NCI-H69 (cell line): ENCODE measurements around the gene NKX3-2.

ENCODE experiments used
- DNase-seq: peaks from one replicate; lab custom pipeline; 2025; lab: John Stamatoyannopoulos, UW

NKX3-2 gene

GRCh38 chr4:13545394-13545808 lies 1.1 kb upstream of the NKX3-2 start:
- DNase-seq, result no peak

- DNase-seq, result peak; percentile 91
These were observed 492 bp upstream of the NKX3-2 start for GRCh38 chr4:13544606-13545393.

GRCh38 chr4:13543032-13543838 lies 1.1 kb downstream of the NKX3-2 start:
- DNase-seq, result no peak

- no peak for DNase-seq
These were observed 1.7 kb downstream of the NKX3-2 start for GRCh38 chr4:13542577-13543031.

- no peak for DNase-seq
These were observed 2.4 kb downstream of the NKX3-2 start for GRCh38 chr4:13541720-13542576.

- DNase-seq, result no peak
These were observed 3.1 kb downstream of the NKX3-2 start for GRCh38 chr4:13541176-13541604.

- no peak for DNase-seq
These were observed 3.7 kb downstream of the NKX3-2 start for GRCh38 chr4:13540446-13541175.

- no peak for DNase-seq
These were observed 4.5 kb downstream of the NKX3-2 start for GRCh38 chr4:13539619-13540445.

GRCh38 chr4:13539047-13539618 lies 5.2 kb downstream of the NKX3-2 start:
- DNase-seq, result no peak

GRCh38 chr4:13538427-13538973 lies 5.8 kb downstream of the NKX3-2 start:
- DNase-seq, result no peak

- DNase-seq, result no peak
These were observed 6.5 kb downstream of the NKX3-2 start for GRCh38 chr4:13537832-13538177.

GRCh38 chr4:13537011-13537831 lies 7.1 kb downstream of the NKX3-2 start:
- no peak for DNase-seq

GRCh38 chr4:13536607-13537006 lies 7.7 kb downstream of the NKX3-2 start:
- DNase-seq, result no peak

- no peak for DNase-seq
These were observed 8.5 kb downstream of the NKX3-2 start for GRCh38 chr4:13535708-13536361.

- DNase-seq, result no peak
These were observed 9.2 kb downstream of the NKX3-2 start for GRCh38 chr4:13535118-13535517.

- no peak for DNase-seq
These were observed 9.8 kb downstream of the NKX3-2 start for GRCh38 chr4:13534344-13535063.

GRCh38 chr4:13533670-13534343 lies 10.5 kb downstream of the NKX3-2 start:
- DNase-seq, result no peak
